K562 (cell line): ENCODE measurements around the gene DTHD1. TPM values are rescaled to one million over a fixed set of nuclear protein-coding genes. Genes with fewer than 3 reads are reported as not detected.

ENCODE experiments used
- ATAC-seq: fragments of 200-7000 bp; cut with Tn5 transposase; 3 replicates; pipeline ENCODE4 v1.9.1; 2020; ENCODE audit warnings: moderate library complexity
- BruUV-seq: library from RNA; stranded (reverse); fragments of 400-500 nt; replicated peaks from 2 replicates; lab custom pipeline; 2021; lab: Mats Ljungman, UMichigan
- CTCF ChIA-PET: fragments of 300-600 bp; formaldehyde crosslinking; extraction: SDS; loops from one replicate; lab custom pipeline; 2021; ENCODE audit warnings: low intra/inter-chr PET ratio; lab: Yijun Ruan, JAX
- POLR2A ChIA-PET: fragments of 300-600, 350-650 bp; sonication (Branson Sonifier 250); formaldehyde crosslinking; extraction: SDS; loops from one replicate; lab custom pipeline; 2021; ENCODE audit warnings: antibody characterized with exemption, inconsistent platforms; lab: Yijun Ruan, JAX
- DNase-seq, 4 experiments: peaks; one replicate each; pipeline versions ENCODE4 v3.0.0 to v3.0.0-alpha.2; 2011 to 2018; ENCODE audit warnings: low spot score in 3 of 4, mixed read lengths in 3 of 4; ENCODE audit errors: extremely low read depth in 1 of 4
- FAIRE-seq: peaks from 2 replicates; lab custom pipeline; 2011; peaks lifted over from hg19 to GRCh38; lab: Jason Lieb, UNC
- H2AFZ ChIP-seq: 2 replicates; pipeline ENCODE4 v1.6.0; 2011; ENCODE audit warnings: low read depth, low read length, control low read depth, inconsistent platforms
- H3K27ac ChIP-seq: fragments of 200-600 bp; 3 replicates; pipeline ENCODE4 v1.8.0; 2011; ENCODE audit warnings: low read depth, mild to moderate bottlenecking, control low read depth, inconsistent platforms, low read length, moderate library complexity, mixed read lengths; ENCODE audit errors: extremely low read depth
- H3K27me3 ChIP-seq, 2 experiments: fragments of 300-600 bp in 1 of 2; 2 replicates in 1 of 2; 3 replicates in 1 of 2; pipeline versions ENCODE4 v1.6.0 to v1.8.0; 2011; ENCODE audit warnings: inconsistent platforms in 2 of 2, low read length in 2 of 2, mild to moderate bottlenecking in 1 of 2, mixed read lengths in 1 of 2, moderate library complexity in 1 of 2; ENCODE audit not compliant: control insufficient read depth in 2 of 2, insufficient read depth in 2 of 2
- H3K36me3 ChIP-seq: fragments of 300-600 bp; 3 replicates; pipeline ENCODE4 v1.8.0; 2011; ENCODE audit warnings: mild to moderate bottlenecking, low read length, inconsistent platforms; ENCODE audit not compliant: control insufficient read depth, insufficient read depth
- H3K4me1 ChIP-seq, 2 experiments: fragments of 200-600 bp in 1 of 2; replicated peaks in 1 of 2; 2 replicates in 1 of 2; 3 replicates in 1 of 2; pipeline versions ENCODE4 v1.5.1 to v1.8.0; 2011; ENCODE audit warnings: inconsistent platforms in 2 of 2, low read length in 2 of 2, mild to moderate bottlenecking in 1 of 2, mixed read lengths in 1 of 2, moderate library complexity in 1 of 2; ENCODE audit not compliant: control insufficient read depth in 2 of 2, insufficient read depth in 2 of 2
- H3K4me2 ChIP-seq: 2 replicates; pipeline ENCODE4 v1.6.1; 2011; ENCODE audit warnings: low read length, control low read depth, inconsistent platforms, mixed read lengths; ENCODE audit not compliant: insufficient read depth
- H3K4me3 ChIP-seq: fragments of 200-600 bp; sonication (generic), shearing (Covaris generic); 2 replicates; pipeline ENCODE4 v1.5.1; 2016; ENCODE audit warnings: control low read depth, inconsistent platforms
- H3K79me2 ChIP-seq: fragments of 200-600 bp; 3 replicates; pipeline ENCODE4 v1.8.0; 2011; ENCODE audit warnings: low read length, inconsistent platforms; ENCODE audit not compliant: control insufficient read depth, insufficient read depth
- H3K9ac ChIP-seq, 2 experiments: 2 replicates each; pipeline versions ENCODE4 v1.6.0 to v1.6.1; 2011; ENCODE audit warnings: low read depth in 2 of 2, low read length in 2 of 2, control low read depth in 1 of 2, inconsistent platforms in 1 of 2, mild to moderate bottlenecking in 1 of 2, mixed read lengths in 1 of 2; ENCODE audit not compliant: insufficient read depth in 1 of 2
- H3K9me1 ChIP-seq: one replicate; pipeline ENCODE4 v1.6.0; 2011; ENCODE audit warnings: inconsistent platforms, mild to moderate bottlenecking, low read length, moderate library complexity; ENCODE audit not compliant: control insufficient read depth, insufficient read depth
- H3K9me3 ChIP-seq: replicated peaks from 2 replicates; pipeline ENCODE4 v1.5.1; 2011; ENCODE audit warnings: low read depth, low read length, inconsistent platforms; ENCODE audit not compliant: control insufficient read depth, insufficient read depth
- H4K20me1 ChIP-seq: replicated peaks from 2 replicates; pipeline ENCODE4 v1.6.1; 2011; ENCODE audit warnings: low read length, inconsistent platforms, mixed read lengths; ENCODE audit not compliant: control insufficient read depth, insufficient read depth
- ADNP ChIP-seq: fragments of 200-800 bp; sonication (Bioruptor generic); IDR thresholded peaks from 2 replicates; pipeline ENCODE4 v1.6.1; 2016; ENCODE audit warnings: missing genetic modification characterization, missing compliant biosample characterization
- BACH1 ChIP-seq: fragments of 200-800 bp; sonication (Bioruptor generic); IDR thresholded peaks from 2 replicates; pipeline ENCODE4 v1.6.1; 2016; ENCODE audit warnings: missing genetic modification characterization, missing compliant biosample characterization
- BCOR ChIP-seq: fragments of 450-650 bp; IDR thresholded peaks from 2 replicates; pipeline ENCODE4 v1.6.1; 2016
- BRF1 ChIP-seq: IDR thresholded peaks from 3 replicates; pipeline ENCODE4 v1.6.1; 2011; ENCODE audit warnings: borderline replicate concordance, mild to moderate bottlenecking; ENCODE audit not compliant: insufficient read length; ENCODE audit errors: extremely low read depth
- FOXJ2 ChIP-seq: fragments of 200-800 bp; sonication (Bioruptor generic); IDR thresholded peaks from 2 replicates; pipeline ENCODE4 v1.6.1; 2016; ENCODE audit warnings: missing genetic modification characterization, missing compliant biosample characterization
- NBN ChIP-seq: fragments of 450-650 bp; IDR thresholded peaks from 2 replicates; pipeline ENCODE4 v1.6.1; 2016; ENCODE audit warnings: low read depth, mild to moderate bottlenecking
- NELFE ChIP-seq: IDR thresholded peaks from 2 replicates; pipeline ENCODE4 v1.6.1; 2011; ENCODE audit warnings: mild to moderate bottlenecking; ENCODE audit not compliant: insufficient read depth, insufficient read length
- PHF20 ChIP-seq: fragments of 450-650 bp; IDR thresholded peaks from 2 replicates; pipeline ENCODE4 v1.6.1; 2018; ENCODE audit not compliant: partially characterized antibody
- RBM17 ChIP-seq: fragments of 200-400 bp; formaldehyde crosslinking; IDR thresholded peaks from 2 replicates; pipeline ENCODE4 v1.6.1; 2017; ENCODE audit warnings: low read depth, mild to moderate bottlenecking, low read length, borderline replicate concordance
- TCFL5 ChIP-seq: fragments of 250-450 bp; sonication (Bioruptor Pico); conservative IDR thresholded peaks from 2 replicates; pipeline ENCODE4 v1.6.1; 2021; ENCODE audit warnings: mild to moderate bottlenecking, moderate library complexity, matching md5 sums
- ZBED1 ChIP-seq: IDR thresholded peaks from 2 replicates; pipeline ENCODE4 v1.6.1; 2014
- ZNF311 ChIP-seq: fragments of 250-450 bp; sonication (Bioruptor Pico); IDR thresholded peaks from 2 replicates; pipeline ENCODE4 v1.4.0; 2020; ENCODE audit warnings: mild to moderate bottlenecking, moderate library complexity
- ZNF444 ChIP-seq: fragments of 250-450 bp; sonication (Bioruptor Pico); IDR thresholded peaks from 2 replicates; pipeline ENCODE4 v1.4.0; 2020; ENCODE audit warnings: mild to moderate bottlenecking, moderate library complexity
- ZNF583 ChIP-seq: fragments of 250-450 bp; sonication (Bioruptor Pico); IDR thresholded peaks from 2 replicates; pipeline ENCODE4 v1.4.0; 2020
- ZZZ3 ChIP-seq: fragments of 450-650 bp; IDR thresholded peaks from 2 replicates; pipeline ENCODE4 v1.6.1; 2016; ENCODE audit warnings: antibody characterized with exemption, mild to moderate bottlenecking, moderate library complexity
- WGBS: fragments of 100-300 bp; shearing (Covaris generic); methylation state at CpG from one replicate; pipeline ENCODE4 v1.1.6; 2016; ENCODE audit warnings: low coverage, mixed read lengths; ENCODE audit not compliant: insufficient coverage; ENCODE audit errors: missing lambda C conversion rate; 5-methylcytosine and 5-hydroxymethylcytosine counted together
- in situ Hi-C: fragments of 300-500 bp; cut with MboI; formaldehyde crosslinking; loops from 4 replicates; pipeline ENCODE4 v1.15.0; 2018; ENCODE audit warnings: inconsistent platforms, mixed read lengths
- intact Hi-C: fragments of 100-400 bp; cut with micrococcal nuclease; formaldehyde crosslinking; loops from 2 replicates; pipeline ENCODE4 v1.14.2; 2022
- polyA plus RNA-seq, 8 experiments: library from polyadenylated mRNA; depleted of rRNA in 4 of 8; stranded (reverse) in 5 of 8; unstranded in 3 of 8; fragments of >200 nt; fragmentation: Nextera tagmentation in 2 of 8; fragmentation: Illumina TruSeq in 1 of 8; extraction: Ambion mirVana in 2 of 8; extraction: Trizol in 1 of 8; gene quantifications; 2 replicates each; pipeline versions ENCODE4 v1.2.1 to v1.2.3, GENCODE V29; 2011 to 2014; ENCODE audit warnings: inconsistent platforms in 1 of 8, missing spikeins in 1 of 8
- total RNA-seq, 7 experiments: library from RNA; depleted of rRNA in 6 of 7; stranded (reverse); fragments of >200 nt in 6 of 7; fragmentation: Illumina TruSeq in 2 of 7; extraction: Trizol in 2 of 7; gene quantifications; 2 replicates each; pipeline versions ENCODE4 v1.2.1 to v1.2.3, GENCODE V29; 2011 to 2021; ENCODE audit warnings: low replicate concordance in 1 of 7
- TF ChIP-seq, protein P1 (sequence below): fragments of 250-450 bp; sonication (Bioruptor Pico); IDR thresholded peaks from 2 replicates; pipeline ENCODE4 v1.5.0; 2021; ENCODE audit warnings: mild to moderate bottlenecking, borderline replicate concordance
- TF ChIP-seq, protein P2 (sequence below): sonication (generic); formaldehyde crosslinking; IDR thresholded peaks from 2 replicates; pipeline ENCODE4 v1.8.1; 2023; ENCODE audit warnings: mild to moderate bottlenecking, missing genetic modification reagents
- TF ChIP-seq, protein P3 (sequence below): fragments of 250-450 bp; sonication (Bioruptor Pico); IDR thresholded peaks from 2 replicates; pipeline ENCODE4 v1.8.0; 2021; ENCODE audit warnings: moderate library complexity, mild to moderate bottlenecking, inconsistent platforms

Gene DTHD1
- total and polyA plus RNA-seq, 9 of the 15 experiments (the other 6 are each of a cell fraction or from before 2014, with no cell fraction given) = not detected

GRCh38 chr4:36328130-36328529, 46.7 kb downstream of the DTHD1 start:
- Histone ChIP-seq H3K4me1 (no peaks in the 10 kb centered on the region), H3K9me1 (no peaks in the 10 kb centered on the region), H3K27ac (no peak overlapping the region), H3K4me3 (no peak overlapping the region), H3K9me3 (no peaks in the 10 kb centered on the region), H4K20me1 (no peaks in the 10 kb centered on the region), H2AFZ (no peak overlapping the region), H3K9ac (no peak overlapping the region), H3K36me3 (no peaks in the 10 kb centered on the region), H3K79me2 (no peaks in the 10 kb centered on the region), H3K4me2 (no peak overlapping the region), H3K27me3 (no peaks in the 10 kb centered on the region)
- TF ChIP-seq, protein P1, sequence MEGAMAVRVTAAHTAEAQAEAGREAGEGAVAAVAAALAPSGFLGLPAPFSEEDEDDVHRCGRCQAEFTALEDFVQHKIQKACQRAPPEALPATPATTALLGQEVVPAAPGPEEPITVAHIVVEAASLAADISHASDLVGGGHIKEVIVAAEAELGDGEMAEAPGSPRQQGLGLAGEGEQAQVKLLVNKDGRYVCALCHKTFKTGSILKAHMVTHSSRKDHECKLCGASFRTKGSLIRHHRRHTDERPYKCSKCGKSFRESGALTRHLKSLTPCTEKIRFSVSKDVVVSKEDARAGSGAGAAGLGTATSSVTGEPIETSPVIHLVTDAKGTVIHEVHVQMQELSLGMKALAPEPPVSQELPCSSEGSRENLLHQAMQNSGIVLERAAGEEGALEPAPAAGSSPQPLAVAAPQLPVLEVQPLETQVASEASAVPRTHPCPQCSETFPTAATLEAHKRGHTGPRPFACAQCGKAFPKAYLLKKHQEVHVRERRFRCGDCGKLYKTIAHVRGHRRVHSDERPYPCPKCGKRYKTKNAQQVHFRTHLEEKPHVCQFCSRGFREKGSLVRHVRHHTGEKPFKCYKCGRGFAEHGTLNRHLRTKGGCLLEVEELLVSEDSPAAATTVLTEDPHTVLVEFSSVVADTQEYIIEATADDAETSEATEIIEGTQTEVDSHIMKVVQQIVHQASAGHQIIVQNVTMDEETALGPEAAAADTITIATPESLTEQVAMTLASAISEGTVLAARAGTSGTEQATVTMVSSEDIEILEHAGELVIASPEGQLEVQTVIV (CRISPR knock-in tag) = no peak
- TF ChIP-seq BCOR (no peak), BACH1 (tag) (no peak), NBN (no peak), ZNF311 (no peak), ADNP (no peak), FOXJ2 (tag) (no peak), BRF1 (no peak), TCFL5 (CRISPR knock-in tag) (no peak), NELFE (no peak), ZZZ3 (no peak), ZBED1 (no peak), ZNF444 (CRISPR knock-in tag) (no peak), RBM17 (no peak), ZNF583 (CRISPR knock-in tag) (no peak), PHF20 (no peak)
- TF ChIP-seq, protein P2, sequence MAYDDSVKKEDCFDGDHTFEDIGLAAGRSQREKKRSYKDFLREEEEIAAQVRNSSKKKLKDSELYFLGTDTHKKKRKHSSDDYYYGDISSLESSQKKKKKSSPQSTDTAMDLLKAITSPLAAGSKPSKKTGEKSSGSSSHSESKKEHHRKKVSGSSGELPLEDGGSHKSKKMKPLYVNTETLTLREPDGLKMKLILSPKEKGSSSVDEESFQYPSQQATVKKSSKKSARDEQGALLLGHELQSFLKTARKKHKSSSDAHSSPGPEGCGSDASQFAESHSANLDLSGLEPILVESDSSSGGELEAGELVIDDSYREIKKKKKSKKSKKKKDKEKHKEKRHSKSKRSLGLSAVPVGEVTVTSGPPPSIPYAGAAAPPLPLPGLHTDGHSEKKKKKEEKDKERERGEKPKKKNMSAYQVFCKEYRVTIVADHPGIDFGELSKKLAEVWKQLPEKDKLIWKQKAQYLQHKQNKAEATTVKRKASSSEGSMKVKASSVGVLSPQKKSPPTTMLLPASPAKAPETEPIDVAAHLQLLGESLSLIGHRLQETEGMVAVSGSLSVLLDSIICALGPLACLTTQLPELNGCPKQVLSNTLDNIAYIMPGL = no peak
- TF ChIP-seq, protein P3, sequence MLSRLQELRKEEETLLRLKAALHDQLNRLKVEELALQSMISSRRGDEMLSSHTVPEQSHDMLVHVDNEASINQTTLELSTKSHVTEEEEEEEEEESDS (CRISPR knock-in tag) = no peak
- CTCF ChIA-PET = no interaction called here
- in situ Hi-C loops (no loop called here), intact Hi-C loops (no loop called here)
- no peak for ATAC-seq
- no peak for DNase-seq
- POLR2A ChIA-PET = no interaction called here
- WGBS = 3% methylated on average over 9 of the region's 9 CpGs
- BruUV-seq = no TSS peak
- FAIRE-seq = no peak
